DOHH2 (cell line): ENCODE measurements around the gene SEMA3E.

Experiments used
- H3F3A ChIP-seq: fragments of 200-600 bp; sonication (generic), shearing (Covaris generic); 2 replicates; pipeline ENCODE4 v1.6.0; 2016; ENCODE audit warnings: antibody characterized with exemption, mild to moderate bottlenecking; ENCODE audit not compliant: control insufficient read depth, insufficient read depth
- H3K27ac ChIP-seq: fragments of 200-600 bp; sonication (generic); 2 replicates; pipeline ENCODE4 v1.5.1; 2014; ENCODE audit warnings: low read depth, mild to moderate bottlenecking, low read length, moderate library complexity
- H3K27me3 ChIP-seq: fragments of 200-600 bp; sonication (generic); 2 replicates; pipeline ENCODE4 v1.6.1; 2014; ENCODE audit warnings: mild to moderate bottlenecking, low read length, mixed read lengths; ENCODE audit not compliant: control insufficient read depth
- H3K36me3 ChIP-seq: fragments of 200-600 bp; sonication (generic); 2 replicates; pipeline ENCODE4 v1.6.1; 2014; ENCODE audit warnings: mild to moderate bottlenecking, low read length, moderate library complexity, mixed read lengths; ENCODE audit not compliant: control insufficient read depth
- H3K4me1 ChIP-seq: fragments of 200-600 bp; sonication (generic); 2 replicates; pipeline ENCODE4 v1.6.1; 2014; ENCODE audit warnings: mild to moderate bottlenecking, low read length, mixed read lengths; ENCODE audit not compliant: control insufficient read depth
- H3K4me2 ChIP-seq: fragments of 200-600 bp; sonication (generic); 2 replicates; pipeline ENCODE4 v1.6.0; 2014; ENCODE audit warnings: mild to moderate bottlenecking, low read length, moderate library complexity
- H3K4me3 ChIP-seq: fragments of 200-600 bp; sonication (generic); 2 replicates; pipeline ENCODE4 v1.5.1; 2014; ENCODE audit warnings: mild to moderate bottlenecking, low read length, mixed read lengths
- H3K79me2 ChIP-seq: fragments of 200-600 bp; sonication (generic); 2 replicates; pipeline ENCODE4 v1.6.1; 2014; ENCODE audit warnings: mild to moderate bottlenecking, low read length, mixed read lengths; ENCODE audit not compliant: control insufficient read depth
- H3K9me2 ChIP-seq: fragments of 200-600 bp; sonication (generic); replicated peaks from 2 replicates; pipeline ENCODE4 v1.6.1; 2014; ENCODE audit warnings: mild to moderate bottlenecking, low read length, mixed read lengths; ENCODE audit not compliant: control insufficient read depth
- H3K9me3 ChIP-seq: fragments of 200-600 bp; sonication (generic); 2 replicates; pipeline ENCODE4 v1.6.1; 2014; ENCODE audit warnings: antibody characterized with exemption, low read length, mixed read lengths; ENCODE audit not compliant: control insufficient read depth, insufficient read depth
- H4K20me1 ChIP-seq: fragments of 200-600 bp; sonication (generic); 2 replicates; pipeline ENCODE4 v1.6.0; 2014; ENCODE audit warnings: low read depth, mild to moderate bottlenecking, antibody characterized with exemption, low read length, moderate library complexity; ENCODE audit not compliant: control insufficient read depth, insufficient read depth
- EZH2phosphoT487 ChIP-seq: fragments of 200-600 bp; sonication (generic); IDR thresholded peaks from 2 replicates; pipeline ENCODE4 v1.6.1; 2017; ENCODE audit warnings: borderline replicate concordance, mild to moderate bottlenecking, antibody characterized with exemption, low read length, moderate library complexity, mixed read lengths
- TF ChIP-seq, protein P1 (sequence below): fragments of 200-600 bp; sonication (generic); IDR thresholded peaks from one replicate; pipeline ENCODE4 v1.5.1; 2014; ENCODE audit warnings: antibody characterized with exemption, mild to moderate bottlenecking, low read depth, low read length; ENCODE audit not compliant: poor library complexity, severe bottlenecking

Gene SEMA3E

DNA sequence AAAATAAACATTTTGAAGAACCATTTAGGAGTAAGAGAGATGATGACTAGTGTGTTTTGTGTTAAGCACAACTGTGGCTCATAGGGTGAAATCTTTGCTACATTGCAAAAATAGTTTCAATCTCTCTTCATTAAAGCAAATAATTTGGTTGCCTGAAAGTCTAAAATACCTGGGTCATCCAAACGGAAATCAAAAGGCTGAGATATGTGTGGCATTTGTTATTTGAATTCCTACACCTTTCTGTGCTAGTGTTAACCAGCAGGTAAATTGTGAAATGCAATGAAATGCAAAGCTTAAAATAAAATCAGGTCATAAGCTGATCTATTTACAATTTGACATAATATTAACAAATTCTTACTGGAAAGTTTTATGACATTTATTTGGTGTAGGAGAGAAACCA lies 40.9 kb upstream of the SEMA3E start:
- H3K9me3 ChIP-seq: no peaks in the 10 kb centered on the region
- no peaks in the 10 kb centered on the region for H4K20me1 ChIP-seq
- H3K27me3 ChIP-seq: no peaks in the 10 kb centered on the region
- no peak overlapping the region for H3K27ac ChIP-seq
- TF ChIP-seq EZH2phosphoT487: no peak
- TF ChIP-seq, protein P1, sequence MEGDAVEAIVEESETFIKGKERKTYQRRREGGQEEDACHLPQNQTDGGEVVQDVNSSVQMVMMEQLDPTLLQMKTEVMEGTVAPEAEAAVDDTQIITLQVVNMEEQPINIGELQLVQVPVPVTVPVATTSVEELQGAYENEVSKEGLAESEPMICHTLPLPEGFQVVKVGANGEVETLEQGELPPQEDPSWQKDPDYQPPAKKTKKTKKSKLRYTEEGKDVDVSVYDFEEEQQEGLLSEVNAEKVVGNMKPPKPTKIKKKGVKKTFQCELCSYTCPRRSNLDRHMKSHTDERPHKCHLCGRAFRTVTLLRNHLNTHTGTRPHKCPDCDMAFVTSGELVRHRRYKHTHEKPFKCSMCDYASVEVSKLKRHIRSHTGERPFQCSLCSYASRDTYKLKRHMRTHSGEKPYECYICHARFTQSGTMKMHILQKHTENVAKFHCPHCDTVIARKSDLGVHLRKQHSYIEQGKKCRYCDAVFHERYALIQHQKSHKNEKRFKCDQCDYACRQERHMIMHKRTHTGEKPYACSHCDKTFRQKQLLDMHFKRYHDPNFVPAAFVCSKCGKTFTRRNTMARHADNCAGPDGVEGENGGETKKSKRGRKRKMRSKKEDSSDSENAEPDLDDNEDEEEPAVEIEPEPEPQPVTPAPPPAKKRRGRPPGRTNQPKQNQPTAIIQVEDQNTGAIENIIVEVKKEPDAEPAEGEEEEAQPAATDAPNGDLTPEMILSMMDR: no peak
- no peaks in the 10 kb centered on the region for H3K36me3 ChIP-seq
- no peaks in the 10 kb centered on the region for H3K79me2 ChIP-seq
- H3F3A ChIP-seq: no peaks in the 10 kb centered on the region
- H3K4me3 ChIP-seq: no peak overlapping the region
- no peak overlapping the region for H3K4me2 ChIP-seq
- no peaks in the 10 kb centered on the region for H3K9me2 ChIP-seq
- H3K4me1 ChIP-seq: no peaks in the 10 kb centered on the region

DNA sequence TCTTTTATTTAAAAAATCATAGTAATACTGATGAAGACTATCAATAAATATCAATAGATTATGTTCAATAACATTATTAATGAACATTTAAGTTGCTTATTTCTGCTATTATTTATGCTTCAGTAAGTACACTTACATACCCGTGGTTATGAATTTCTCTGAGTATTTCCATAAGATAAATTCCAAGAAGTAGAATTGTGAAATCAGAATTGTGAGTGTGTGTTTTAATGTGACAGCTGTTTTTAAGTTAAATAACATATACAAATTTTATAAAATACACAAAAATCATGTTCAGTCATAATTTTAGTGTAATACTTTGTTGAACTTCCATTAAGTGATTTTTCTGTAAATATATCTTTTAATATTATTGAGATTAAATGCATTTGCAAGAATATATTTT lies 37.5 kb upstream of the SEMA3E start:
- H3K9me3 ChIP-seq: no peaks in the 10 kb centered on the region
- no peaks in the 10 kb centered on the region for H3F3A ChIP-seq
- H3K4me3 ChIP-seq: no peak overlapping the region
- H3K4me1 ChIP-seq: no peaks in the 10 kb centered on the region
- H3K4me2 ChIP-seq: no peak overlapping the region
- H3K27me3 ChIP-seq: no peaks in the 10 kb centered on the region
- H3K36me3 ChIP-seq: no peaks in the 10 kb centered on the region
- H3K27ac ChIP-seq: no peak overlapping the region
- no peaks in the 10 kb centered on the region for H3K9me2 ChIP-seq
- no peaks in the 10 kb centered on the region for H4K20me1 ChIP-seq
- no peaks in the 10 kb centered on the region for H3K79me2 ChIP-seq
- TF ChIP-seq EZH2phosphoT487: no peak
- TF ChIP-seq, protein P1: no peak

DNA sequence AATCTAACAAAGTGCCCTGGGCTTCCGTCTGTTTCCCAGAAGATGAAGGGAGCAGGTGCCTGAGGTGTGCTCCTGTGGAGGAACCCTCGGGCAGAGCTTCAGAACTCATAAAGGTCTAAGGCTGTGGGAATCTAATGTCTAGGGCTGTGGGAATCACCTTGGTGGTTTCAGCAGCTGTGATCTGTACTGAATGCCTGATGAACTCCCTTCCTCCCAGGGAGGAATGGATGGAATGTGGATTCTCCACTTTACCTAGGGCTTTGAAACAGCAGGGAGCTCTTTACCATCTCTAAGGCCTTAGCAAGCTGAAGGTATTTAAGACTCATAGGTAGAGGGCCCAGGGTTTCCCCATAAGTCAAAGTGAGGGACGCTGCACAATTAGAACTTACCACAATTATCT lies 36.0 kb upstream of the SEMA3E start:
- Histone ChIP-seq H4K20me1 (no peaks in the 10 kb centered on the region), H3K4me2 (no peak overlapping the region), H3K4me3 (no peak overlapping the region), H3K9me3 (no peaks in the 10 kb centered on the region), H3K9me2 (no peaks in the 10 kb centered on the region), H3K4me1 (no peaks in the 10 kb centered on the region), H3K27me3 (no peaks in the 10 kb centered on the region), H3K79me2 (no peaks in the 10 kb centered on the region), H3K36me3 (no peaks in the 10 kb centered on the region), H3K27ac (no peak overlapping the region), H3F3A (no peaks in the 10 kb centered on the region)
- no peak for TF ChIP-seq EZH2phosphoT487
- TF ChIP-seq, protein P1: no peak
